22Rv1 (cell line): ENCODE measurements around the gene SMPDL3B.

Experiments
- CTCF ChIP-seq: fragments of 450-650 bp; IDR thresholded peaks from 2 replicates; pipeline ENCODE4 v1.5.1; 2017; ENCODE audit warnings: mild to moderate bottlenecking
- ZFX ChIP-seq: fragments of 450-650 bp; IDR thresholded peaks from 2 replicates; pipeline ENCODE4 v1.6.1; 2017; ENCODE audit warnings: antibody characterized with exemption, borderline replicate concordance

- TF ChIP-seq CTCF = no peak
- TF ChIP-seq ZFX = no peak
Observed at GRCh38 chr1:27956761-27957160, 22.0 kb downstream of the SMPDL3B start.
